Measurements from ENCODE around the gene NRBP1. TPM values are rescaled to one million over a fixed set of nuclear protein-coding genes. Genes with fewer than 3 reads are reported as not detected.

NRBP1 gene
- polyA plus RNA-seq, 1 donor, result 89.0 TPM

- no peak for DNase-seq
- H3K9me3 ChIP-seq (ENCODE audit: control insufficient read depth, low read depth, low read length), result no peaks in the 10 kb centered on the region
Observed at GRCh38 chr2:27398962-27399361, 29.5 kb upstream of the NRBP1 start.

GRCh38 chr2:27400348-27401135 is 27.9 kb upstream of the NRBP1 start:
- Histone ChIP-seq H3K4me3 (ENCODE audit: low read length) (no peak overlapping the region), H3K4me1 (ENCODE audit: control insufficient read depth, insufficient read depth, low read length) (no peaks in the 10 kb centered on the region), H3K36me3 (ENCODE audit: control insufficient read depth, insufficient read depth, low read length) (no peaks in the 10 kb centered on the region), H3K9me3 (ENCODE audit: control insufficient read depth, low read depth, low read length) (no peaks in the 10 kb centered on the region), H3K27ac (ENCODE audit: low read length) (no peak overlapping the region), H3K27me3 (ENCODE audit: control insufficient read depth, insufficient read depth, low read length) (no peaks in the 10 kb centered on the region)
- WGBS (ENCODE audit: insufficient coverage, low lambda C conversion rate), result no CpG with 5 or more reads among the region's 2 CpGs
- no peak for DNase-seq

More at GRCh38 chr2:27398962-27399361, 29.5 kb upstream of the NRBP1 start:
- no peak overlapping the region for H3K27ac ChIP-seq (ENCODE audit: low read length)
- H3K4me1 ChIP-seq (ENCODE audit: control insufficient read depth, insufficient read depth, low read length), result no peaks in the 10 kb centered on the region
- H3K36me3 ChIP-seq (ENCODE audit: control insufficient read depth, insufficient read depth, low read length), result no peaks in the 10 kb centered on the region
- H3K27me3 ChIP-seq (ENCODE audit: control insufficient read depth, insufficient read depth, low read length), result no peaks in the 10 kb centered on the region
- H3K4me3 ChIP-seq (ENCODE audit: low read length), result no peak overlapping the region
- 100% methylated on average over 1 of the region's 5 CpGs for WGBS (ENCODE audit: insufficient coverage, low lambda C conversion rate)

- H3K4me3 ChIP-seq (ENCODE audit: low read length), result peak overlapping the region; percentile 79
Observed at GRCh38 chr2:27407798-27408491, 20.5 kb upstream of the NRBP1 start.

GRCh38 chr2:27408601-27409320 is 19.7 kb upstream of the NRBP1 start:
- 0% methylated on average over 1 of the region's 33 CpGs for whole genome bisulfite sequencing (ENCODE audit: insufficient coverage, low lambda C conversion rate)
- Histone ChIP-seq H3K4me3 (ENCODE audit: low read length) (peak overlapping the region; percentile 79), H3K4me1 (ENCODE audit: control insufficient read depth, insufficient read depth, low read length) (peaks cover 6% of the 10 kb centered on the region), H3K9me3 (ENCODE audit: control insufficient read depth, low read depth, low read length) (no peaks in the 10 kb centered on the region), H3K36me3 (ENCODE audit: control insufficient read depth, insufficient read depth, low read length) (no peaks in the 10 kb centered on the region), H3K27ac (ENCODE audit: low read length) (peak overlapping the region; percentile 55), H3K27me3 (ENCODE audit: control insufficient read depth, insufficient read depth, low read length) (no peaks in the 10 kb centered on the region)
- no peak for DNase-seq

More at GRCh38 chr2:27407798-27408491, 20.5 kb upstream of the NRBP1 start:
- no peaks in the 10 kb centered on the region for H3K27me3 ChIP-seq (ENCODE audit: control insufficient read depth, insufficient read depth, low read length)
- DNase-seq, result peak in 1 of 2 donors; percentile 39
- H3K4me1 ChIP-seq (ENCODE audit: control insufficient read depth, insufficient read depth, low read length), result peaks cover 6% of the 10 kb centered on the region
- H3K27ac ChIP-seq (ENCODE audit: low read length), result no peak overlapping the region
- 0% methylated on average over 4 of the region's 16 CpGs for WGBS (ENCODE audit: insufficient coverage, low lambda C conversion rate)
- no peaks in the 10 kb centered on the region for H3K9me3 ChIP-seq (ENCODE audit: control insufficient read depth, low read depth, low read length)
- H3K36me3 ChIP-seq (ENCODE audit: control insufficient read depth, insufficient read depth, low read length), result no peaks in the 10 kb centered on the region

- H3K4me1 ChIP-seq (ENCODE audit: control insufficient read depth, insufficient read depth, low read length), result peaks cover 6% of the 10 kb centered on the region
- 0% methylated on average over 1 of the region's 82 CpGs for WGBS (ENCODE audit: insufficient coverage, low lambda C conversion rate)
Observed at GRCh38 chr2:27409321-27410073, 18.9 kb upstream of the NRBP1 start, which contains the start of gene PPM1G. Gene PPM1G, minus strand, starts transcription at chr2:27409591. Its CDS starts 169 bp downstream, at chr2:27409422.

GRCh38 chr2:27412419-27413152 is 15.8 kb upstream of the NRBP1 start:
- Histone ChIP-seq H3K4me1 (ENCODE audit: control insufficient read depth, insufficient read depth, low read length) (peaks cover 6% of the 10 kb centered on the region), H3K36me3 (ENCODE audit: control insufficient read depth, insufficient read depth, low read length) (no peaks in the 10 kb centered on the region), H3K4me3 (ENCODE audit: low read length) (no peak overlapping the region), H3K27ac (ENCODE audit: low read length) (no peak overlapping the region), H3K27me3 (ENCODE audit: control insufficient read depth, insufficient read depth, low read length) (no peaks in the 10 kb centered on the region), H3K9me3 (ENCODE audit: control insufficient read depth, low read depth, low read length) (no peaks in the 10 kb centered on the region)
- WGBS (ENCODE audit: insufficient coverage, low lambda C conversion rate), result 66% methylated on average over 5 of the region's 9 CpGs
- peak in 1 of 2 donors; percentile 20 for DNase-seq

More at GRCh38 chr2:27409321-27410073, 18.9 kb upstream of the NRBP1 start, which contains the start of gene PPM1G:
- DNase-seq, result peak; percentile 95 to 97
- peak within 1 kb of the TSS; percentile 79 for H3K4me3 ChIP-seq (ENCODE audit: low read length)
- H3K27me3 ChIP-seq (ENCODE audit: control insufficient read depth, insufficient read depth, low read length), result no peaks in the 10 kb centered on the region
- no peaks in the 10 kb centered on the region for H3K9me3 ChIP-seq (ENCODE audit: control insufficient read depth, low read depth, low read length)
- H3K27ac ChIP-seq (ENCODE audit: low read length), result peak within 1 kb of the TSS; percentile 92
- H3K36me3 ChIP-seq (ENCODE audit: control insufficient read depth, insufficient read depth, low read length), result no peaks in the 10 kb centered on the region

GRCh38 chr2:27416151-27416550 is 12.3 kb upstream of the NRBP1 start:
- Histone ChIP-seq H3K27ac (ENCODE audit: low read length) (no peak overlapping the region), H3K4me3 (ENCODE audit: low read length) (no peak overlapping the region), H3K36me3 (ENCODE audit: control insufficient read depth, insufficient read depth, low read length) (no peaks in the 10 kb centered on the region), H3K4me1 (ENCODE audit: control insufficient read depth, insufficient read depth, low read length) (no peaks in the 10 kb centered on the region), H3K27me3 (ENCODE audit: control insufficient read depth, insufficient read depth, low read length) (no peaks in the 10 kb centered on the region), H3K9me3 (ENCODE audit: control insufficient read depth, low read depth, low read length) (no peaks in the 10 kb centered on the region)
- no CpG with 5 or more reads among the region's 6 CpGs for WGBS (ENCODE audit: insufficient coverage, low lambda C conversion rate)
- no peak for DNase-seq

- DNase-seq, result no peak
- peaks cover 5% of the 10 kb centered on the region for H3K4me1 ChIP-seq (ENCODE audit: control insufficient read depth, insufficient read depth, low read length)
- H3K4me3 ChIP-seq (ENCODE audit: low read length), result no peak overlapping the region
- H3K27ac ChIP-seq (ENCODE audit: low read length), result no peak overlapping the region
- H3K27me3 ChIP-seq (ENCODE audit: control insufficient read depth, insufficient read depth, low read length), result no peaks in the 10 kb centered on the region
- H3K9me3 ChIP-seq (ENCODE audit: control insufficient read depth, low read depth, low read length), result no peaks in the 10 kb centered on the region
- H3K36me3 ChIP-seq (ENCODE audit: control insufficient read depth, insufficient read depth, low read length), result no peaks in the 10 kb centered on the region
Observed at GRCh38 chr2:27420996-27421395, 7.4 kb upstream of the NRBP1 start.

- Histone ChIP-seq H3K9me3 (ENCODE audit: control insufficient read depth, low read depth, low read length) (no peaks in the 10 kb centered on the region), H3K4me1 (ENCODE audit: control insufficient read depth, insufficient read depth, low read length) (peaks cover 5% of the 10 kb centered on the region), H3K4me3 (ENCODE audit: low read length) (no peak overlapping the region), H3K36me3 (ENCODE audit: control insufficient read depth, insufficient read depth, low read length) (no peaks in the 10 kb centered on the region), H3K27ac (ENCODE audit: low read length) (no peak overlapping the region), H3K27me3 (ENCODE audit: control insufficient read depth, insufficient read depth, low read length) (no peaks in the 10 kb centered on the region)
- WGBS (ENCODE audit: insufficient coverage, low lambda C conversion rate), result no CpG with 5 or more reads among the region's 4 CpGs
- DNase-seq, result no peak
Observed at GRCh38 chr2:27421660-27422250, 6.7 kb upstream of the NRBP1 start.

Measured in large intestine (tissue), 3 donors.